Left cardiac atrium (tissue), 4 donors: ENCODE results near the gene POP4. TPM values are rescaled to one million over a fixed set of nuclear protein-coding genes. Genes with fewer than 3 reads are reported as not detected.
A peak's percentile ranks its signal among the peaks of the same experiment; 100 is the strongest.

Experiments used
- ATAC-seq, 2 donors: fragments of 200-7000 bp; cut with Tn5 transposase; one replicate each; pipeline ENCODE4 v1.9.1; 2020; ENCODE audit warnings: mild to moderate bottlenecking in 2 of 2, moderate library complexity in 2 of 2
- DNase-seq: peaks from one replicate; pipeline ENCODE4 v3.0.0-alpha.2; 2020
- intact Hi-C, 2 donors: fragments of 100-400 bp; cut with DNase I; formaldehyde crosslinking; loops; one replicate each; pipeline versions ENCODE4 v1.14.1 to v1.15.1; 2022 to 2023
- total RNA-seq, 2 donors: library from RNA; stranded (reverse); fragmentation: NEBNext Ultra II Directional; extraction: Animal tissue kit (Norgen Biotek cat#: 25700); gene quantifications; one replicate each; pipeline ENCODE4 v1.2.1, GENCODE V29; 2021
- donor health status: DM: no; HTN: yes; CAD: no.
- donor health status: DM: no; HTN: yes; CAD: no; lungs with severe emphysema.
- donor health status: DM: yes; HTN: yes; CAD: no.
- donor health status: Dilated cardiomyopathy.

The POP4 gene
- total RNA-seq, 2 donors from 2014 or later = 48.7 to 50.8 TPM

- ATAC-seq = no peak
- intact Hi-C loops = no loop called here
- DNase-seq = no peak
Observed at GRCh38 chr19:29650772-29651387, 44.8 kb downstream of the POP4 start.

GRCh38 chr19:29651622-29652394 is 45.7 kb downstream of the POP4 start:
- ATAC-seq (no peak), DNase-seq (no peak)
- intact Hi-C loops = no loop called here

- DNase-seq (no peak), ATAC-seq (no peak)
- intact Hi-C loops = no loop called here
Observed at GRCh38 chr19:29653398-29653797, 47.3 kb downstream of the POP4 start.

GRCh38 chr19:29655648-29656335 is 49.7 kb downstream of the POP4 start:
- DNase-seq (no peak), ATAC-seq (no peak)
- intact Hi-C loops = no loop called here

- ATAC-seq = no peak
- intact Hi-C loops = no loop called here
- DNase-seq = no peak
Observed at GRCh38 chr19:29658221-29658991, 52.3 kb downstream of the POP4 start.

- ATAC-seq (no peak), DNase-seq (no peak)
- intact Hi-C loops = loop anchor here in 1 of 2 donors (2.0 kb wide), 1 partner anchor 14 kb away; no protein-coding TSS in a partner anchor
Observed at GRCh38 chr19:29660835-29661234, 54.8 kb downstream of the POP4 start.

- intact Hi-C loops = no loop called here
- peak; percentile 0 to 4 for ATAC-seq
Observed at GRCh38 chr19:29662278-29662603, 56.2 kb downstream of the POP4 start.

GRCh38 chr19:29662604-29663404 is 56.7 kb downstream of the POP4 start:
- ATAC-seq = peak; percentile 12 to 63
- intact Hi-C loops = no loop called here
- DNase-seq = peak; percentile 84

More at GRCh38 chr19:29662278-29662603, 56.2 kb downstream of the POP4 start:
- DNase-seq = no peak

GRCh38 chr19:29663861-29664752 is 58.0 kb downstream of the POP4 start:
- DNase-seq (no peak), ATAC-seq (no peak)
- intact Hi-C loops = no loop called here

- ATAC-seq = no peak
- intact Hi-C loops = no loop called here
- DNase-seq = no peak
Observed at GRCh38 chr19:29664753-29665214, 58.7 kb downstream of the POP4 start.

- intact Hi-C loops = no loop called here
- DNase-seq (peak; percentile 94), ATAC-seq (peak; percentile 90 to 91)
Observed at GRCh38 chr19:29665215-29665825, 59.2 kb downstream of the POP4 start, which contains the start of gene PLEKHF1. TSS of gene PLEKHF1 (plus strand) at chr19:29665461. CDS start at chr19:29673840, 8,379 bp downstream.

- ATAC-seq (peak; percentile 60 to 61), DNase-seq (peak; percentile 73)
- intact Hi-C loops = no loop called here
Observed at GRCh38 chr19:29665826-29666577, 59.9 kb downstream of the POP4 start.
